Putamen (tissue), 1 donor: ENCODE data around the gene KLB.
A peak's percentile ranks its signal among the peaks of the same experiment; 100 is the strongest.
"Not testable (repeated sequence)": the region's sequence is repeated elsewhere in the genome, so short reads cannot be mapped to it uniquely, and the experiment has no call there.

Experiments
- DNase-seq: peaks from one replicate; pipeline ENCODE4 v3.0.0-alpha.2; 2016; ENCODE audit warnings: low spot score

KLB gene

DNA sequence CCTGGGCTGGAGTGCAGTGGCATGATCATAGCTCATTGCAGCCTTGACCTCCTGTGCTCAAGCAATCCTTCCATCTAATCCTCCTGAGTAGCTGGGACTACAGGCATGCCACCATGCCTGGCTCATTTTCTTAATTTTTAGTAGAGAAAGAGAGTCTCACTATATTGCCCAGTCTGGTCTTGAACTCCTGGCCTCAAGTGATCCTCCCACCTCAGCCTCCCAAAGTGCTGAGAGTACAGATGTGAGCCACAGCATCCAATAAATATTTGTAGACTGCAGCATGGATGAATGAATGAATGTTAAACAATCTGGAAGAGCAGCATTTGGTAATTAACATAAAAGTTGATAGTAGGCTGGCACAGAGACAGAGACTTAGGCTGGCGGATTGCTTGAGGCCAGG, 20.0 kb downstream of the KLB start:
- DNase-seq, result no peak

DNA sequence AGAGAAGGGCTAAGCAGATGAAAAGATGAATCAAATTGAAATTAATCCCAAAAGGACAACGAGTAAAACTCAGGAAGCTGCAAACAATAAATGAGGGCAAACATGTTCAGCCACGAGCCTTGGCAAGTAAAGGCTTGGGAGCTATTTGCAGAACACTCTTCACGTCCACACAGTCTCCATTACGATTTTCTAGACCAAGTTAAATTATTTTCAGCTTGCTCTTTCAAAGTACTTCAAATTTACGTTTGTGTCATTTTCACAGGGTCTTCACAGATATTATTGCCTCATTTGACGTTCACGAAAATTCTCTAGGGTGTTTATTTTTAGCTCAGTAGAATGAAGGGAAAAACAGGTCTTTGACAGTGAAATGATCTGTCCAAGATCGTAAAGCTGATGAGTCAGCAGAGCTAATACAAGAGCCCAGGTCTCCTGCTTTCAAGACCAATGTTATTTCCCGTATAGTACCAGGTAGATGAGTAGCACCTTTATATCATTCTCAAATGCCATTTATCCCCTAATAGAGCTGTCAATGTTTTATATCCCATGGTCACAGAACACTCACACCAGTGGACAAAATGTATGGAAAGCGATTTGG, 20.9 kb downstream of the KLB start:
- no peak for DNase-seq

DNA sequence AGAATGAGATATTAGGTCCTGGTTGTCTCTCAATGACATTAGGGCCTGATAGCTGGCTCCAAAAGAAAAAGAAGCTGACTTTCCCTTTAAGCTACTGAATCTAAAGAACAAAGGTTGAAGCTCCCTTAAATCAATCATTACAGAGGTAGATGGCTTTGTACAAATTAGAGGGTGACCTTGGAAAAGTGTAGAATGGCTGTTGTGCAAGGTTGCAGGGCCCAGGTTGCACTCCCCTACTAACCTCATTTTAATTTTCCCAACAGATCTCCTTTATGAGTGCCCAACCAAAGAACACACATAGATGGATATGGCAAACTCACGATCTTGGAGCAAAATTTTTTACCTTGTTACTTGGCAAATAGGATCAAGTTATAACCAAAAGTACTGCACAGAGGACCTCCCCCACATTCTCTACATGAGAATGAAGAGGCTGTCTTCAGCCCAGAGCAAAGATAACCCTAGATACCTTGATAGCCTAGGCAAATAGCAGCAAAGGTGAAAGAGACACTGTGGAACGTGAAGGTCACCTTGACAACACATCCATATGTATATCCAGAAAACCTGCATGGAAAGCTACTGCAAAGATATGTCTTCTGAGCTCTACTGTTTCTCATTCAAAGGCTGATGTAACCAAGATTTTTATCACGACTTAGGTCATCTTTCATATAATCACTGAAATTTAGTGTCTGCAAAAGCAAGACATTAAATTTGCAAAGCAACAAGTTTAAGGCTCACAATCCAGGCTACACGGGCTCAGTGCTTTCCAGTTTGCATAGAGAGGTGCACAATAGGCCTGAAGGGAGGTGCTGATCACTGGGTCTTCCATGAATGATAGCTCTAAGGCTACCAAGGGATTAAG, 23.0 kb downstream of the KLB start:
- DNase-seq, result no peak

DNA sequence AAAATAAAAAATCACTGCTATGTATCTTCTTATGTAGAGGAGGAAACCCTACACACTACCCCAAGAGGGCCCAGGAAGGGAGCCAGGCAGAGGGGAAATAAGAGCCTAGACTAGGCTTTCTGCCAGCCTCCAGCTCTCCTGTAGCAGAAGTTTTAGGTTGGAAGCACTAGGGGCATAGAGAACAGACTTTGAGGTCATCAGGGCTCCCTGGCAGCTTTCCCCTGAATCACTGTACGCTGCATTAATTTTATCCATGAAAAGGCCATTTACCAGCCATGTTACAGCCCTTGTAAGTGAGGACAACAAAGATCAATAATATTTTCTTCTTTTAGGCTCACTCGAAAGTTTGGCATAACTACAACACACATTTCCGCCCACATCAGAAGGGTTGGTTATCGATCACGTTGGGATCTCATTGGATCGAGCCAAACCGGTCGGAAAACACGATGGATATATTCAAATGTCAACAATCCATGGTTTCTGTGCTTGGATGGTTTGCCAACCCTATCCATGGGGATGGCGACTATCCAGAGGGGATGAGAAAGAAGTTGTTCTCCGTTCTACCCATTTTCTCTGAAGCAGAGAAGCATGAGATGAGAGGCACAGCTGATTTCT, 27.3 kb downstream of the KLB start:
- DNase-seq, result no peak

DNA sequence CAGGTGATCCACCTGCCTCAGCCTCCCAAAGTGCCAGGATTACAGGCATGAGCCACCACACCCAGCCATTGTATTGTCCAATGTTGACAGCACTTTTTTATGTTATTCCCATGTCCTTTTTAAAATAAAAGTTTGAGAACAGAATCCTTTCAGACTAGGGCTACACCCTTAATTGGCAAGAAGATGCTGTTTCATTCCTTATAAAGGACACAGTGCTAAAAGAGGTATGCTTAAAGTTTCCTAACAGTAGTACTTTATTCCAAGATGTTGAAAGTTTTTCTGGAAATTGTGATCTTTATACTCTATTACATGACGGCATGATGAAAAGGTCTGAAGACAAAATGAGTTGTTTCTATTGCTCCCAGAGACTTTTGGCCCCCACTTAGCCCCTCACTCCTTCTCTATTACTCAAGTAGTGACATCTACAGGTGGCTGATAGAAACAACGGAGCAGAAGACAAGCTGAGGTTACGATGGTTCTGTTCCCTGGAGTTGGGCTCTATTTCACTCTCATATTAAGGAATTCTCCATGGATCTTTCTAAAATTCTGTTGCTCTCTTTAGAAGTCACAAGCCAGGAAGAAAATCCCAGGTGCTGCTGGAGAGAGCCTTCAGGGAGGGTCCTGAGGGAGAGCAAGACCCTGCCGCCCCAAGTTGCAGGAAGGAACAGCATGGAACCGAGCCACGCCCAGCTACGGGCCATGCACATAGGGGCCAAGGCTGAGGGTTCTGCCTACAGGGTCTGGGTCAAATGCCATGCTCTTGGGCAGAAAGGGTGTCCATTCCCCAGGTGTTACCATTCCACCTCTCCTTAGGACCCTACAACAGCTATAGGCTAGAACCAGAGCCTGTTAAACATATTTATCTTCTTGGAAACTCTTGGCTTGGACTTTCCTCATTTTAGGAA, 29.2 kb downstream of the KLB start:
- DNase-seq, result no peak

DNA sequence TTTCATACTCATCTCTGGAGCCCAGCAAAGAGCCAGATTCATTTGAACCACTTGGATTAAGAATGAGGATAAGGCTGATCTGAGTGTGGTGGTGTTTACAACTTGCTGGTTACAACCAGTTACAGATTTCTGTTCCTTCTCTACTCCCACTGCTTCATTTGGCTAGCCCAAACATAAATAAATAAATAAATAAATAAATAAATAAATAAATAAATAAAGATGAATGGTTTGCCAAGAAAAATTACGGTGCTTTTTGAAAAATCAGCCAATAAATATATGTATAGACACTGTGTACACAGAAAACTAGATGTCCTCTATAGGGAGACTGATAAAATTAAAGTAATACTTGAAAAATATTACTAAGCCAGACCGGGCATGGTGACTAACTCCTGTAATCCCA, 34.9 kb downstream of the KLB start:
- no peak for DNase-seq

DNA sequence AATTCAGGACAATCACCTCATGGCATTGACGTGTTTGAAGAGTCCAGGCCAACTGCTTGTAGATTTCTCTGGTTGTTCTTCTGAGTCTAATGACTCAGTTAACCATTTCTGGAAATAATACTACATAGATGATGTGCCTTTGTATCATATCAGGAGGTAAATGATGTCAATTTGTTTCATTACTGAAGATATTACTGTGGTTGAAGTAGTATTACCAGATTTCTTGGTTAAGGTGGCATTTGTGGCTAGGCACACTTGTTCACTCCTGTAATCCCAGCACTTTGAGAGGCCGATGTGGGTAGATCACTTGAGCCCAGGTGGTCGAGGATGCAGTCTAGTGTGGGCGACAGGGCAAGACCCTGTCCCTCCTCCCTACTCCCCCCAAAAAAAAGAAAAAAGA, 36.3 kb downstream of the KLB start:
- no peak for DNase-seq

DNA sequence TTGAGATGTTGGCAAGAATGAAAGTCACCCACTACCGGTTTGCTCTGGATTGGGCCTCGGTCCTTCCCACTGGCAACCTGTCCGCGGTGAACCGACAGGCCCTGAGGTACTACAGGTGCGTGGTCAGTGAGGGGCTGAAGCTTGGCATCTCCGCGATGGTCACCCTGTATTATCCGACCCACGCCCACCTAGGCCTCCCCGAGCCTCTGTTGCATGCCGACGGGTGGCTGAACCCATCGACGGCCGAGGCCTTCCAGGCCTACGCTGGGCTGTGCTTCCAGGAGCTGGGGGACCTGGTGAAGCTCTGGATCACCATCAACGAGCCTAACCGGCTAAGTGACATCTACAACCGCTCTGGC, 39.7 kb downstream of the KLB start:
- DNase-seq, result no peak

DNA sequence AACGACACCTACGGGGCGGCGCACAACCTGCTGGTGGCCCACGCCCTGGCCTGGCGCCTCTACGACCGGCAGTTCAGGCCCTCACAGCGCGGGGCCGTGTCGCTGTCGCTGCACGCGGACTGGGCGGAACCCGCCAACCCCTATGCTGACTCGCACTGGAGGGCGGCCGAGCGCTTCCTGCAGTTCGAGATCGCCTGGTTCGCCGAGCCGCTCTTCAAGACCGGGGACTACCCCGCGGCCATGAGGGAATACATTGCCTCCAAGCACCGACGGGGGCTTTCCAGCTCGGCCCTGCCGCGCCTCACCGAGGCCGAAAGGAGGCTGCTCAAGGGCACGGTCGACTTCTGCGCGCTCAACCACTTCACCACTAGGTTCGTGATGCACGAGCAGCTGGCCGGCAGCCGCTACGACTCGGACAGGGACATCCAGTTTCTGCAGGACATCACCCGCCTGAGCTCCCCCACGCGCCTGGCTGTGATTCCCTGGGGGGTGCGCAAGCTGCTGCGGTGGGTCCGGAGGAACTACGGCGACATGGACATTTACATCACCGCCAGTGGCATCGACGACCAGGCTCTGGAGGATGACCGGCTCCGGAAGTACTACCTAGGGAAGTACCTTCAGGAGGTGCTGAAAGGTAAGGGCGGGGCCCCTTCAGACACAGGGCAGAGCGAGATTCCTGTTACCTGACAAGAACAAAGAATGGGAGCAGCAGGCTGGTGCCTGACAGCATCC, 40.3 kb downstream of the KLB start:
- DNase-seq, result no peak

DNA sequence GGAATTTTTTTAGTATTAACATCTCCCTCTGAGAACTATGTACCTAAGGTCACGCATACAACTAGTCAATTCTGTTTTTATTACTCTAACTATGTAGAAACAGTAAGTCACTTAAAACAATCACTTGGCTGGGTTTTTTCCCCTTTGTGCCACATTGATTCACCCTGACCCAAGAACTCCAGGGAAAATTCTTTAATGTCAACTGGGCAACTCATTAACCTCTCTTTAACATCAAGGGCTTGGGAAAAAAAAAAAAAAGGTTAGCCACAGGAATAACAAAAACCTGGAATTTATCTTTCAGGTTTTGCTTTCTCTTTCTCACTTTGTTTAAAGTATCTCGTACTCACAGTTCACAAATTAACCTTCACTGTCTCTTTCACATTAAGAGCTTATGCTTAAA, 43.9 kb downstream of the KLB start:
- DNase-seq, result no peak

DNA sequence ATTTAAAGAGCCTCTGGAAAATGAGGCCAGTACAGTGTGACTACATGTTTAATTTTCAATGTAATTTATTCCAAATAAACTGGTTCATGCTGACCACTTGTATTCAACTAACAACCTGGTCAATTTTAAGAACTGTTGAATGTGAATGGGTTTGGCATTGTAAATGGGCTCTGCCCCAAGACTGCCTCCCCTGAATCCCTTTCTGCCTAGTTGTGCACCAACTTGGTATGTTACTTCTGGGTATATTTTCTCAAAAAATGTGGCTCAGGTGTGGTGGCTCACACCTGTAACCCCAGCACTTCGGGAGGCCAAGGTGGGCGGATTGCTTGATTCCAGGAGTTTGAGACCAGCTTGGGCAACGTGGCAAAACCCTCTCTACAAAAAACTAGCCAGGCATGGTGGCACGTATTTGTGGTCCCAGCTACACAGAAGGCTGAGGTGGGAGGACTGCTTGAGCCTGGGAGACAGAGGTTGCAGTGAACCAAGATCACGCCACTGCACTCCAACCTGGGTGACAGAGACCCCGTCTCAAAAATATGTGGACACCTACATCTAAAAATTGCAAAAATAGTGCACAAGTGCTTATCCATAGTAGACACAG, 44.8 kb downstream of the KLB start:
- DNase-seq, result no peak

DNA sequence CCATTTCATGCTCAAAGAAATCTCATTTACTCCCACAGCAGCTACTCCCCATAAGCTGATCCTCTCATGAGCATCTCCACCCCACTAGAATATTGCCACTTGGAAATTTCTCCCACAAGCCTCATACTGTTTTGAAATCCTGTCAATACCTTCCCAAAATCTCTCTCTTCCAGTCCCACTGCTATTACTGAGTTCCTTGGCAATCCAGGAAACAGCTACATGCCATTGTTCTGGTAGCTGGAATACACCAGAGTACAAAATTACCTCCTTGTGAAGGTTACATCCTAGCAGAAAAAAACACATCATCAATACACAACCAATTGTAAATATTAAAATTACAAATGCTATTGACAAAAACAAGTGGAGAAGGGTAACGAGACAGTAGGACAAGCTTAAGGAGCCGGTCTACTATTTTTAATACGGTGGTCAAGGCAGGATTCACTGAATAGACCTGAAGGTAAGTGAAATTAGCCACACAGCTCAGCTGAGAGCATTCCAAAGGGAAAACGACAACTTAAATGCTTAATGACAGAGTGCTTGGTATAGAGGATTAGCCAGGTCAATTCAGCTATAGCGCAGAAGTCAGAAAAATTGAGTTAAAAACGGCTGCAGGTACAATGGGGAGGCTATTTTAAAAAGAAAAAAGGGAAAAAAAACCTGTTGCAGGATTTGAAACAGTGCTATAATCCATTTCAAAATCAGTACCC, 45.6 kb downstream of the KLB start:
- DNase-seq, result no peak

DNA sequence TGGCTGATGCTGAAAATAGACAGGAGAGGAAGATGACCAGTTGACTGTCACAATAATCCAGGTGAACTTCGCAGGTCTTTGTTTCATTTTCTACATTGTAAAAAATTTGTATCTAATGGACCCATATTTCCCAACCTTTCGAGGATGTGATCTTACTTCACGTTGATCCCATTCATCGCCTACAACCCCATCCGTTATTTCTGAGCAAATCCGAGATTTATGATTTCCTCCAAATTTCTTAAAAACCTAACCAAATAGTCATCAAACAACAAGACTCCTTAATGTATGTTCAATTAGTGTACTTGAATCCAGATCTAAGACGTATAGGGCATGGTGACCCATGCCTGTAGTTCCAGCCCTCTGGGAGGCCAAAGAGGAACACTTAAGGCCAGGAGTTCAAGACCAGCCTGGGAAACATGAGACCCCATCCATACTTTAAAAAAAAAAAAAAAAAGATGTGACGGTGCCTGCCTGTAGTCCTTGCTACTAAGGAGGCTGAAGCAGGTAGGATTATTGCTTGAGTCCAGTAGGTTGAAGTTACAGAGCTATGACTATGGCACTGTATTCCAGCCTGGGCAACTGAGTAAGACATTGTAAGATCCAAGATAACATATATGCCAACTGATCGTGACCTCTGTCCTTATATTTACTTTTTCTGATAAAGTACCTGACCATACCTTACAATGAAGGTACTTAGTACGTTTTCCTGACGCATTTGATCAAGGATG, 46.3 kb downstream of the KLB start:
- no peak for DNase-seq

DNA sequence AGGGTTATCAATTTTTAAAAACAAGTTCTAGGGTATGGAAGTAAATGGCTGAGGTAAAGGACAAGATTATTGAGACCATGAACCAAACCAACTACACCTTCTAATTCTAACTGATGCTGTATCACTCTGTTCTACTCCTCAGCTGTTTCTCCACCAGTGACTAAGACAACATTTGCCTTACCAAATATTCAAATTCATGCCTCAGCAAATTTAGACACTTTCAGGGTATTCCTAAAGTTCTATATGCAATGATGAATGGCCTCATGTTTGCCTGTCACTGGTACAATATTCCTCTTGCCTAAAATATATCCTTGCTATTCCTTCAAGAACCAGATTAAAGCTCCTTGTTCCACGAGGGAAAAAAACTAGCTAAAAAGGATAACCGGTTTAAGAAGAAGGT, 47.0 kb downstream of the KLB start:
- no peak for DNase-seq

DNA sequence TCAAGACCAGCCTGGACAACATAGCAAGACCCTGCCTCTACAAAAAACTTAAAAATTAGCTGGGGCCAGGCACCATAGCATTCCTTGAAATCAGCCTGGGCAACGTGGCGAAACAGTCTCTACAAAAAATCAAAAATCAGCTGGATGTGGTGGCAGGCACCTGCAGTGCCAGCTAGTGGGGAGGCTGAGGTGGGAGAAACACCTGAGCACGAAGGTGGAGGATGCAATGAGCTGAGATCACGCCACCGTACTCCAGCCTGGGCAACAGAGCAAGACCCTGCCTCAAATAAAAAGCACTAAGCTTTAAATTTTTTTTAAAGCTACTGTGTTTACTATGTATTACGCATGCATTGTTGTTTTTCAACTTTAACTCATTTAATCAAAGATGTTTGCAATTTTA, 48.8 kb downstream of the KLB start:
- DNase-seq, result no peak

DNA sequence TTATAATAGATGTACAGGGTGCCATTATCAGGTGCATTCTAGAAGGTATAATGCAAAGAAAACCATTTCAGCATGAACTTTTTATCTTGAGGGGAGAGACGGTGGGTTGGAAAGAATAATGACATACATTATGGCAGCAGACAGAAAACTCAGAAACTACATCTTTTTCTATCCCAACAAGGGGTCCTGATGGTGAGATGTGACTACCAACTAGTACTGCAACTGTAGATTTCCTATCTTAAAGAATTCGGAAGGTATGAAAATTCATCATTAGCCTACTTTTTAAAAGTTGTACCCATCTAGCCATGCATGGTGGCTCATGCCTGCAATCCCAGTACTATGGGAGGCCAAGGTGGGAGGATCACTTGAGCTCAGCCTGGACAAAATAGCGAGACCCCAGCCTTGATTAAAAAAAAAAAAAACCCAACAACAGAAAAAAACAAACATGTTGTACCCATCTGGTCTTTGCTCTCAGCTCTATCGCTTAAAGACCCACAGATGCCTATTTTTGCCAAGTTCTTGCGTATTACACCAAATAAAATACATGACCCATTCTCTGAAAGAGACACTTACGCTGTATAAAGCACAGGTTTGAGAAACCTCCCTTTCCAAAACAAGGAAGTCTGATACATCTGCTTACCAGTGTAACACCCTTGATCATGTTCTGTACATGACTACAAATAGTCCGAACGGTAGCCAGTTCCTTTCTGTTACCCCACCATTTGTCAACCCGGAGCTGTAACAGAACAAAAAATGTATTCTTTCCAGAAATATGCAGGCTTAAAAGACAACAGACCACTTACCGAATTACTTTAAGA, 50.4 kb downstream of the KLB start:
- DNase-seq, result no peak

DNA sequence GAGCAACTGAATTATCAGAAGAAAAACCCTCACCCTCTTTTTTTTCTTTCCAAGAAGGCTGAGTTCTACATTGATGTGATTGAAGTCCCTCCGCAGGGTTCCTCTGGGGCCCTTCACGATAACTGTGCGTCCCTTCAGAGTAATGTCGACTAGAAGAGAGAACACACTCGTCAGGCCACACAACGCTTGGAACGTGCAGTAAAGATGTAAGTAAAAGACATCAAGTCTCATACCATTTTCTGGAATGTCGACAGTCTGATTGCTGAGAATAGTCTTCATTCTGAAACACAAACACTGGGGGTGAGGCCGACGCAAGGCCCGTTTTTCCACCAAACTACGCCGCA, 51.4 kb downstream of the KLB start:
- not testable (repeated sequence) for DNase-seq

DNA sequence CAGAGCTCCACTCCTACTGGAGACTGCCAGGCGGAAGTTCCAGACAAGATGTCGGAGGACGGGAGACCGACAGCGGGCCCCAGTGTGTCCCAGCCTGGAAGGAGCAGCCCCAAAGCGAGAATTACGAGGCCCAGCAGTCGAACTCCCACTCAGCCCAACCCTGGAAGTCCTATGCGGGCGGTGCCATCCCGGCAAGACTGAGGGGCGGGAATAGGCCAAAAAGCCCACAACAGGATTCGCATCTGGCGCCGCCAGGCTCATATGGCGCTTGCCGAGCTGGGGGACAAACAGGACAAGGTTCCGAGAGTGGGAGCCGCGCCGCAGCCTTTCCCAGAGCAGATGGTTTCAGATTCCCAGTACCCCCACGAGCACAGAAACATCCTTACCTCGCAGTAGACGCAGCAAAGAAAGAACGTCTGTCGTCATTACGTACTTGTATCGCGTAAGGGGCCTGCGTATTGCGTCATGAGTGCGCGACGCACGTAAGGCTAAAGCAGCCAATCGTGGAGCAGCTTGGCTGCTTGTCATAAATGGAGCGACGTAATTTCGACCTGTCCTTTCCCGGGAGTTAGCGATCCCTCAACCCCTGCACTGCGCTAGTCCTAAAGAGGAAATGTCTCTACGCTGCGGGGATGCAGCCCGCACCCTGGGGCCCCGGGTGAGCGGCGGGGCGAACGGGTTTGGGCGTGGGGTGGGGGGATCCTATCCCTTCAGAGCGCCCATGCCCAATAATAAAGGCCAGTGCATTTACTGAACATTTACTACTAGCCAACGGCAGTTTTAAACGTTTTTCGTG, 52.0 kb downstream of the KLB start, which contains the start of the genes LIAS and RPL9:
Gene LIAS, plus strand, starts transcription at position 552 of the 796 bp plus-strand sequence. Its CDS starts 62 bp downstream, at position 614.
Gene RPL9, minus strand, starts transcription at position 418 of the 796 bp plus-strand sequence. CDS start 483 bp downstream, outside the sequence.
- DNase-seq, result peak; percentile 97
